Mucosa of rectum (tissue), 2 donors: Measurements from ENCODE around the gene SCGB3A2.

Source experiments
- H3K27ac ChIP-seq, 2 donors: one replicate each; pipeline ENCODE4 v1.7.0; 2013; ENCODE audit warnings: inconsistent platforms in 2 of 2, low read depth in 2 of 2, low read length in 2 of 2
- H3K27me3 ChIP-seq, 2 donors: one replicate each; pipeline ENCODE4 v1.7.0; 2013; ENCODE audit warnings: low read length in 2 of 2; ENCODE audit not compliant: control insufficient read depth in 2 of 2, insufficient read depth in 2 of 2
- H3K36me3 ChIP-seq, 2 donors: one replicate each; pipeline ENCODE4 v1.7.0; 2013; ENCODE audit warnings: low read length in 2 of 2; ENCODE audit not compliant: control insufficient read depth in 2 of 2, insufficient read depth in 2 of 2
- H3K4me1 ChIP-seq, 2 donors: one replicate each; pipeline ENCODE4 v1.7.0; 2013; ENCODE audit warnings: low read length in 2 of 2, mild to moderate bottlenecking in 1 of 2; ENCODE audit not compliant: control insufficient read depth in 2 of 2, insufficient read depth in 2 of 2
- H3K4me3 ChIP-seq, 2 donors: one replicate each; pipeline ENCODE4 v1.7.0; 2013; ENCODE audit warnings: low read length in 2 of 2
- H3K9ac ChIP-seq, 2 donors: one replicate each; pipeline ENCODE4 v1.7.0; 2013; ENCODE audit warnings: low read length in 2 of 2, low read depth in 1 of 2, mild to moderate bottlenecking in 1 of 2
- H3K9me3 ChIP-seq, 2 donors: one replicate each; pipeline ENCODE4 v1.7.0; 2013; ENCODE audit warnings: low read length in 2 of 2; ENCODE audit not compliant: control insufficient read depth in 2 of 2
- donor health status: healthy.
- donor health status: Normal muscosa, but diverticular disease.

The SCGB3A2 gene

DNA sequence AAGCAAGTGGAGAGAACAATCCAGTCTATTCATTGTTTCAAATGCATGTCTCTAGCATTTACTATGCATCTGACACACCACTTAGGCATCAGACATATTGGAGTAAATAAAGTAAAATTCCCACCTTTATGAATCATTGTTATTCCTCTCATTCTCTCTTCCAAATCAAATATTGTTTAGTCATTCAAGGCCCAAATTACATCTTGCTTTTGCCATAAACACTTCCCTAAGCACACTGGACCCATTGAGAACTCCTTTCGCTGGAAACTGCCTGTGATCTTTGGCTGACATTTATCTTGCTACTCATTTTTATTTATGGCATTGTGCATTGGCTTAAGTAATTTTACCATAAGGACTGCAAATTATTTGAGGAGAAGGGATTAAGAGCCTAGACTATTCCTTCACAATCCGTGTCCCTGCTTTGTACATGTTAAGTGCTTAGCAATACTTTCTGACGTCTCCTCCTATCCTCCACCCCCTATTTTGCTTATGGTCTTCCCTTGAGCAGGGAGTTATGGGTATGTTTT lies 20.4 kb downstream of the SCGB3A2 start:
- Histone ChIP-seq H3K4me3 (no peak overlapping the region), H3K27ac (no peak overlapping the region), H3K36me3 (no peaks in the 10 kb centered on the region), H3K4me1 (no peaks in the 10 kb centered on the region), H3K9ac (no peak overlapping the region), H3K9me3 (no peaks in the 10 kb centered on the region), H3K27me3 (no peaks in the 10 kb centered on the region)

- H3K27me3 ChIP-seq: no peaks in the 10 kb centered on the region
- H3K27ac ChIP-seq: no peak overlapping the region
- no peaks in the 10 kb centered on the region for H3K4me1 ChIP-seq
- H3K9ac ChIP-seq: no peak overlapping the region
- no peak overlapping the region for H3K4me3 ChIP-seq
- H3K9me3 ChIP-seq: no peaks in the 10 kb centered on the region
- no peaks in the 10 kb centered on the region for H3K36me3 ChIP-seq
These were observed 23.1 kb downstream of the SCGB3A2 start for GRCh38 chr5:147901599-147902039.

DNA sequence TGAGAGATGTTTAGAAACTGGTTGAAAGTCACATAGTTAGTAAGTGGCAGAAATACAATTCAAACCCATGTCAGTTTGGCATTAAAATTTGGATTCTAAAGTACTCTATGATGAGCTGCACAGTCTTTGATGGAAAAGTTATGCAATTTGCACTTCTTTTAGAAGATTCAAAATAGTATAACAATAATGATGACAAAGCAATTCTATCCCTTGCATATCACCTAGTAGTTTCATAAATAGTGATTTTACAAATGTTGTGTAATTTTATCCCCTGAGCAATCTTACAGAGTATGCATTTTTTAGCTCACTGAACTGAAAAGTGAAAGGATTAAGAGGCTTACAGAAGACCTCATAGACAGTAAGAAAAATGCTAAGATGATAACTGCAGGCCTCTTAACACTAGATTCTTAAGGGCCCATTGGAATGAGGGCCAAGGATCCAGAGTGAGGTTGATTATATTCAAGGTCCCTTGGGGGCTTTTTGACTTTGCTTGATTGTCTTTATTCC lies 24.2 kb downstream of the SCGB3A2 start:
- H3K9ac ChIP-seq: no peak overlapping the region
- H3K4me1 ChIP-seq: no peaks in the 10 kb centered on the region
- no peak overlapping the region for H3K4me3 ChIP-seq
- no peaks in the 10 kb centered on the region for H3K9me3 ChIP-seq
- H3K27me3 ChIP-seq: no peaks in the 10 kb centered on the region
- no peaks in the 10 kb centered on the region for H3K36me3 ChIP-seq
- H3K27ac ChIP-seq: no peak overlapping the region

- no peak overlapping the region for H3K9ac ChIP-seq
- no peaks in the 10 kb centered on the region for H3K9me3 ChIP-seq
- H3K4me3 ChIP-seq: no peak overlapping the region
- no peak overlapping the region for H3K27ac ChIP-seq
- no peaks in the 10 kb centered on the region for H3K27me3 ChIP-seq
- H3K4me1 ChIP-seq: no peaks in the 10 kb centered on the region
- no peaks in the 10 kb centered on the region for H3K36me3 ChIP-seq
These were observed 25.6 kb downstream of the SCGB3A2 start for GRCh38 chr5:147904110-147904509.

DNA sequence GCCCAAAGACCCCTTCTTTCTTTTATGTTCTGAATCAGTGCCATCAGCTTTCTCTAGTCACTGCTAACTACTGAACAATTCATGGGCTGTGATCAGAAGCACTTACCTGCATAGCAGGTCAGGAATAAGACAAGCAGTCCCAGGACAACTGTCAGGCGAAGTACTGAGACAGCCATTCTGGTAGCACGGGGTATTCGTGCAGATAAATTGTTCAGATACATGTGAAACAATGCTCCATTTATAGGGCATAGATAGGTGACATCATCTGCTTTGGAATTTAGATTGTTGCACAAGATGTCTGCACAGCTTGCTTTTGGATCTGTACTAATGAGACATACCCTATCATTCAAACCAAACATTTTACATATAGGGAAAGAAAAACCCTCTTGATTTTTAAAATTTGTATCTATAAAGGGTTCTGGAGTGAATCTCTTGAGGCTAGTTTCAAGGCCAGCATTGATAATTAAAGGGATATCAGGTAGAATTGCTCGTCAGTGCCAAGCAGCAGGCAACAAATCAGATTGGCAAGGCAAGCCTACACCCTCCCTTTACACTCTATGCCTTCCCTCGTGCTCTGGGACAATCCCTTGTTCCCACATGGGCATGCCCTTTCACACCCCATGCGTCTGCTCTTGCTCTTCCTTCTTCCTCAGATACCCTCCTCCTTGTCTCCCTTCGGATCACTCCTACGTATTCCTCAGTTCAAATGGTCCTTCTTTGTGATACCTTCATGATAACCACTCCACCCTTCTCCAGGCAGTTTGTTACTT lies 28.0 kb downstream of the SCGB3A2 start, which contains the start of gene C5orf46:
Gene C5orf46, minus strand, starts transcription at position 213 of the 770 bp plus-strand sequence. Its CDS starts 37 bp downstream, at position 176.
- H3K27me3 ChIP-seq: no peaks in the 10 kb centered on the region
- no peaks in the 10 kb centered on the region for H3K36me3 ChIP-seq
- H3K27ac ChIP-seq: no peak within 1 kb of the TSS
- H3K4me3 ChIP-seq: no peak within 1 kb of the TSS
- H3K9me3 ChIP-seq: no peaks in the 10 kb centered on the region
- H3K9ac ChIP-seq: no peak within 1 kb of the TSS
- no peaks in the 10 kb centered on the region for H3K4me1 ChIP-seq

DNA sequence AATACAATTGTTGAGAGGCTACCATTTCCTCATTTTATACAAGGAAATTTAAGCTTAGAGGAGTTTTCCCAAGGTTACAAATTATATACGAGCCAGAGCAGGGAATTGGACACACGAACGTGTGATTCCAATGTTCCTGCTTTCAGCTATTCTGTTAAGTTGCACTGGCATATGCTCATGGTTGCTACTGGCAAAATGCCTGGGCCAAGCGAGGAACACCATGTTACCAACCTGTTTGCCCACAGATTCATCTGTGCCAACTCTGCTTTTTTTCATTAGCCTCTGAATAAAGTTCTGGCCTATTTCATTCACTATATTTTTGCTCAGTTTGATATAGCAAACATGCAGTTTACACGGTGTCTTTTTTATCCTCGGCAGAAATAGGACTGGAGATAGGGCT lies 32.9 kb downstream of the SCGB3A2 start:
- no peak overlapping the region for H3K27ac ChIP-seq

GRCh38 chr5:147912011-147912410 lies 33.5 kb downstream of the SCGB3A2 start:
- Histone ChIP-seq H3K4me3 (no peak overlapping the region), H3K9ac (no peak overlapping the region), H3K9me3 (no peaks in the 10 kb centered on the region), H3K36me3 (no peaks in the 10 kb centered on the region), H3K4me1 (no peaks in the 10 kb centered on the region), H3K27me3 (no peaks in the 10 kb centered on the region), H3K27ac (no peak overlapping the region)

More for the DNA sequence above, 32.9 kb downstream of the SCGB3A2 start:
- H3K36me3 ChIP-seq: no peaks in the 10 kb centered on the region
- H3K9ac ChIP-seq: no peak overlapping the region
- H3K27me3 ChIP-seq: no peaks in the 10 kb centered on the region
- H3K4me1 ChIP-seq: no peaks in the 10 kb centered on the region
- H3K9me3 ChIP-seq: no peaks in the 10 kb centered on the region
- H3K4me3 ChIP-seq: no peak overlapping the region

DNA sequence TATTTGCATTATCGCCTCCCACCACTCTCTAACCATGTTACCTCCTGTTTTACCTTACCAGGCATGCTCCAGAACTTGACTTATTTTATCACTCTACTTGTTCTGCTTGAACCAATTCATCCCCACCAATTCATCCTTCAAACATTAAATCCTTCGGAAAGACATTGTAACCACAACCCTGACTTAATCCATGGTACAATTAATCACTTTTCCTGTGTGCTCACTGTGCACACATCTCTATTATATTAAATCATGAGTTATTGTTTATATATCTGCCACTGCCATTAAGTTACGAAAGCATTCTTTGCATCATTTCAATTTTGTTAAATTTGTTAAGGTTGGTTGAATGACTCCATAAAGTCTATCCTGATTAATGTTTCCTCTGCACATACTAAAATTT lies 35.3 kb downstream of the SCGB3A2 start:
- H3K27ac ChIP-seq: no peak overlapping the region
- no peak overlapping the region for H3K9ac ChIP-seq
- H3K9me3 ChIP-seq: no peaks in the 10 kb centered on the region
- no peaks in the 10 kb centered on the region for H3K4me1 ChIP-seq
- no peak overlapping the region for H3K4me3 ChIP-seq
- no peaks in the 10 kb centered on the region for H3K27me3 ChIP-seq
- H3K36me3 ChIP-seq: no peaks in the 10 kb centered on the region

GRCh38 chr5:147918101-147918685 lies 39.7 kb downstream of the SCGB3A2 start:
- no peak overlapping the region for H3K9ac ChIP-seq
- H3K27me3 ChIP-seq: no peaks in the 10 kb centered on the region
- no peaks in the 10 kb centered on the region for H3K4me1 ChIP-seq
- no peaks in the 10 kb centered on the region for H3K9me3 ChIP-seq
- H3K27ac ChIP-seq: no peak overlapping the region
- no peaks in the 10 kb centered on the region for H3K36me3 ChIP-seq
- H3K4me3 ChIP-seq: no peak overlapping the region

GRCh38 chr5:147918899-147919298 lies 40.4 kb downstream of the SCGB3A2 start:
- H3K9me3 ChIP-seq: no peaks in the 10 kb centered on the region
- no peaks in the 10 kb centered on the region for H3K27me3 ChIP-seq
- no peaks in the 10 kb centered on the region for H3K4me1 ChIP-seq
- no peak overlapping the region for H3K9ac ChIP-seq
- H3K27ac ChIP-seq: no peak overlapping the region
- H3K36me3 ChIP-seq: no peaks in the 10 kb centered on the region
- no peak overlapping the region for H3K4me3 ChIP-seq
